GM18858 (cell line): ENCODE results near the gene SV2B.

Experiments used
- ATAC-seq: cut with Tn5 transposase; IDR thresholded peaks from one replicate; pipeline ENCODE4 v1.9.1; 2021; ENCODE audit not compliant: unreplicated experiment

The SV2B gene

GRCh38 chr15:91136386-91136923 lies 36.4 kb downstream of the SV2B start:
- no peak for ATAC-seq

GRCh38 chr15:91140601-91141000 lies 40.5 kb downstream of the SV2B start:
- ATAC-seq: no peak

GRCh38 chr15:91141097-91141496 lies 41.0 kb downstream of the SV2B start:
- ATAC-seq: no peak

GRCh38 chr15:91142106-91142744 lies 42.2 kb downstream of the SV2B start:
- no peak for ATAC-seq

GRCh38 chr15:91142946-91143345 lies 42.9 kb downstream of the SV2B start:
- no peak for ATAC-seq

- no peak for ATAC-seq
These were observed 46.7 kb downstream of the SV2B start for GRCh38 chr15:91146728-91147127.

- ATAC-seq: no peak
These were observed 48.2 kb downstream of the SV2B start for GRCh38 chr15:91148243-91148642.

GRCh38 chr15:91150502-91151160 lies 50.6 kb downstream of the SV2B start:
- no peak for ATAC-seq

- no peak for ATAC-seq
These were observed 51.9 kb downstream of the SV2B start for GRCh38 chr15:91151781-91152563.

GRCh38 chr15:91152896-91153581 lies 53.0 kb downstream of the SV2B start:
- no peak for ATAC-seq

GRCh38 chr15:91153954-91154353 lies 53.9 kb downstream of the SV2B start:
- ATAC-seq: no peak

- ATAC-seq: no peak
These were observed 56.2 kb downstream of the SV2B start for GRCh38 chr15:91156175-91156726.

- no peak for ATAC-seq
These were observed 58.6 kb downstream of the SV2B start for GRCh38 chr15:91158415-91159394.

- no peak for ATAC-seq
These were observed 65.8 kb downstream of the SV2B start for GRCh38 chr15:91165850-91166249.

- ATAC-seq: no peak
These were observed 68.4 kb downstream of the SV2B start for GRCh38 chr15:91168457-91168856.

- no peak for ATAC-seq
These were observed 71.3 kb downstream of the SV2B start for GRCh38 chr15:91171334-91171733.

GRCh38 chr15:91182101-91182500 lies 82.0 kb downstream of the SV2B start:
- ATAC-seq: no peak

- ATAC-seq: no peak
These were observed 83.5 kb downstream of the SV2B start for GRCh38 chr15:91183596-91183995.

- ATAC-seq: no peak
These were observed 84.4 kb downstream of the SV2B start for GRCh38 chr15:91184441-91184840.
